ENCODE results near the gene CROCC2.

- no peak for TF ChIP-seq CTCF (IDR thresholded peaks at IDR 0.05)
- no peak for TF ChIP-seq POLR2AphosphoS5 (IDR thresholded peaks at IDR 0.05)
- no peak for TF ChIP-seq EP300 (IDR thresholded peaks at IDR 0.05)
These were observed 54.3 kb downstream of the CROCC2 start for GRCh38 chr2:240960309-240960970.

Measured in sigmoid colon (tissue), 4 donors.